NOMO-1 treated with dmso at 0.1 percent for 144 hours (cell line): Measurements from ENCODE around the gene PDE4B.

Experiments used
- DNase-seq: peaks from one replicate; lab custom pipeline; 2025; ENCODE audit not compliant: unreplicated experiment; lab: John Stamatoyannopoulos, UW

The PDE4B gene

GRCh38 chr1:66175098-66175497 is 382.4 kb downstream of the PDE4B start:
- DNase-seq, result no peak

GRCh38 chr1:66175581-66175980 is 382.9 kb downstream of the PDE4B start:
- no peak for DNase-seq

- no peak for DNase-seq
These were observed 383.5 kb downstream of the PDE4B start for GRCh38 chr1:66176012-66176715.

- no peak for DNase-seq
These were observed 384.1 kb downstream of the PDE4B start for GRCh38 chr1:66176832-66177231.

GRCh38 chr1:66177510-66177909 is 384.8 kb downstream of the PDE4B start:
- no peak for DNase-seq

- no peak for DNase-seq
These were observed 389.3 kb downstream of the PDE4B start for GRCh38 chr1:66182026-66182425.

- DNase-seq, result no peak
These were observed 390.0 kb downstream of the PDE4B start for GRCh38 chr1:66182551-66183178.

- no peak for DNase-seq
These were observed 390.7 kb downstream of the PDE4B start for GRCh38 chr1:66183400-66183799.

- no peak for DNase-seq
These were observed 404.4 kb downstream of the PDE4B start for GRCh38 chr1:66197120-66197519.

- DNase-seq, result no peak
These were observed 405.1 kb downstream of the PDE4B start for GRCh38 chr1:66197785-66198184.

- no peak for DNase-seq
These were observed 414.0 kb downstream of the PDE4B start for GRCh38 chr1:66206563-66207144.

- DNase-seq, result no peak
These were observed 414.8 kb downstream of the PDE4B start for GRCh38 chr1:66207484-66207883.

- no peak for DNase-seq
These were observed 415.9 kb downstream of the PDE4B start for GRCh38 chr1:66208632-66209031.

- no peak for DNase-seq
These were observed 418.0 kb downstream of the PDE4B start for GRCh38 chr1:66210635-66211244.

GRCh38 chr1:66211521-66211920 is 418.8 kb downstream of the PDE4B start:
- DNase-seq, result no peak

GRCh38 chr1:66213491-66213890 is 420.8 kb downstream of the PDE4B start:
- DNase-seq, result no peak

GRCh38 chr1:66214901-66215300 is 422.2 kb downstream of the PDE4B start:
- DNase-seq, result no peak

- no peak for DNase-seq
These were observed 424.3 kb downstream of the PDE4B start for GRCh38 chr1:66217021-66217420.

GRCh38 chr1:66217561-66217960 is 424.9 kb downstream of the PDE4B start:
- no peak for DNase-seq

- no peak for DNase-seq
These were observed 427.8 kb downstream of the PDE4B start for GRCh38 chr1:66220477-66220876.

GRCh38 chr1:66223681-66224080 is 431.0 kb downstream of the PDE4B start:
- DNase-seq, result no peak

- DNase-seq, result no peak
These were observed 434.3 kb downstream of the PDE4B start for GRCh38 chr1:66226985-66227384.
